ENCODE measurements around the gene PRR23E.

Gene PRR23E

DNA sequence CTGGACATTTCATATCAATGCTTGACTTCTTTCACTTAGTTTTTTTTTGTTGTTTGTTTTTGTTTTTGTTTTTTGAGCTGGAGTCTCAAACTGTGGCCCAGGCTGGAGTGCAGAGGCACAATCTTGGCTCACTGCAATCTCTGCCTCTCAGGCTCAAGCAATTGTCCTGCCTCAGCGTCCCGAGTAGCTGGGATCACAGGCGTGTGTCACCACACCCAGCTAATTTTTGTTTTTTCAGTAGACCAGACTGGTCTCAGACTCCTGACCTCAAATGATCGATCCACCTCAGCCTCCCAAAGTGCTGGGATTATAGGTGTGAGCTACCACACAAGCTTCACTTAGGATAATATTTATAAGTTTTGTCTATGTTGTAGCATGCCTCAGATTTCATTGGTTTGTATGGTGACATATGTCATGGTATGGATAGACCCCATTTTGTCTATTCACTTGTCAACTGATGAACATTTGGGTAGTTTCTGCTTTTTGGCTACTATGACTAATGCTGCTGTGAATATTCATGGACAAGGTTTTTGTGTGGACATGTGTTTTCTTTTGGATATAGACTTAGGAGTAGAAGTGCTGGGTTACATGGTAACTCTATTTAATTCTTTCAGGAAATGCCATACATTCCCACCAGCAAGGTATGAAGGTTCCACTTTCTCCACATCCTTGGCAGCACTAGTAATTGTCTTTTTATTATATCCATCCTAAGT lies 6.8 kb upstream of the PRR23E start:
- DNase-seq = no peak

DNA sequence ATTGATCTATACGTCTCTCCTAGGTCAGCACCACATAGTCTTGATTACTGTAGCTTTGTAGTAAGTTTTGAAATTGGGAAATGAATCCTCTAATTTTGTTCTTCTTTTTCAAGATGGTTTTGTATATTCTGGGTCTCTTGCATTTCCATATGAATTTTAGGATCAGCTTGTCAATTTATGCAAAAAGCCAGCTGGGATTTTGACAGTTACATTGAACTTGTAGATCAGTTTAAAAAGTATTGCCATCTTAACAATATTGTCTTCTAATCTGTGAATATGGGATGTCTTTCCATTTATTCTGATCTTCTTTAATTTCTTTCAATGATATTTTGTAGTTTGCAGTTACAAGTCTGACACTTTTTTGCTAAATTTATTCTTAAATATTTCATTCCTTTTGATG lies 5.6 kb upstream of the PRR23E start:
- no peak for DNase-seq

DNA sequence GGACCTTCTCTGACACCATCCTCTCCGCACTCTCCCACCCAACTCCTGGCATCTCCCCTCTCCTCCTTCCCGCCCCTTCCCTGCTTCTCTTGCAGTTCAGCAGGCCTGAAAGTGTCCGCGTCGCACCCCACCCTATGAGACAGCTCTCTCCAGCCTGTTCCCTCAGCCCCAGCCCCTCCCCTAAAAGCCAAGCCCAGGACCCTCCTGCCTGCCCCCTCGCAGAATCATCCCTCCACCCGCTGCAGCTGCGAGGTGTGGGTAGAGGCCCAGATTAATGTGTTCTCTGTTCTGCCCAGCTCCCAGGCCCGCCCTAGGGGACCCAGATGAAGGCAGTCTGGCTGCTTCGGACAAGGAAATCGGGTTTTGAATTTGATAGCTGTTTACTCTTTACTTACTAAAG lies 410 bp downstream of the PRR23E start:
- no peak for DNase-seq

DNA sequence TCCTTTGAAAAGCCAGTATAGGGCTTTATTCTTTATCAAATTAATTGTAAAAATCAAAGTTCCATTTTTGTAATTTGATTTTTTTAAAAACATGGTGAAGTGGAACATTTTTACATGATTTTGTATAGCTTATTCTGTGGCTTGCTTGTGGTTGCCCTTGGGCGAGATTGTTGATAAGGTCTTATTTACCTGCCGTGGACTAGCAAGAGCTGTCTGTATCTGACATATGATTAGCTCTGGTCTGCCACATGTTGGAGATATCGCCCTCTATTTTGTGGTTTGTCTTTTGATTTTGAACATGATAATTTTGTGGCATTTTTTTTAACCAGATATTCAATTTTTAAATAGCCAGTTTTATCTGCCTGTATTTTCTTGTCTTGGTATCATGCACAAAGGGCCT lies 844 bp downstream of the PRR23E start:
- no peak for DNase-seq

DNA sequence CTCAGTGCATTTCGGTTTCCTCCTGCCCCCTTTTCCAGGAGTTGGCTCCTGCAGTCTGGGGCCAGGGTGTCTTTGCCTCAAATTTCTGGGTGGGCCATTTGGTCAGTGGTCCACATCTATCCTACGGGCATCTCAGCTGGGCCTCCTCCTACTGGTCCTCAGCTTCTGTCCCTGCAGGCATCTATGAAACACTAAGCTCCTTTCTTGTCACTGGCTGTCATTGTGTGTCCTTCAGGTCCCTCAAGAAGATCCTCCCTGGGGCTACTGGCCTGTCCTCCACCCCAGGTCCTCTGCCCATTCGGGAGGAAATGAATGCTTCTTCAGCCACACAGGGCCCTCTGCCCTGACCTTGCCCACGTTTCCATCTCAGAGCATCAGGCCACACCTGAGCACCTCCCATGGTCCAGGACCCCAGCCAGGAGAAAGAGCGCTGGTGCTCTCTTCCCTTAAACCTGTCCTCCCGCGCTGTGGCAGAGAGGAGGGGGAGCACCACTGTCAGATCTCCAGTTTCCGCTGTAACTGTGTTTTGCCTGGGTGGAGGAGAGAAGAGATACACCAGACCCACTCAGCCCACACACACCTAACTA lies 1.8 kb downstream of the PRR23E start:
- DNase-seq = no peak

DNA sequence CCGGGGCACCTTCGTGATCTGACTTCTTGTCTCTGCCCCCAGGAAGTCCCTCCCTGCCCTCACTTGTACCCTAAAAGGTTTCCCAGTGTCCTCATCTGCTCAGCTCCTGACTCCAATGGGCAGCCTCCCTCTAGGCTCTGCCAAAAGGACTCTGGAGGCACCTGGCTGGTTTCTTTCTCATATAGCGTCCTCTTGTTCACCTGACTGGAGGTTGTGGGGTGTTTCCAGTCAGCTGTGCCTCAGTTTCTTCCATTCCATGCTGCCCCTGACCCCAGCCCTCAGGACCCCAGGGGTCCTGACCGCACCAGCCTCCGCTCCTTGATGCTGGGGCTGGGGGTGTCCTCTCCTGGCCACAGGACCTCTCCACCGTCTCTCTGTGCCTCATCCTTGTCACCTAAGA lies 2.5 kb downstream of the PRR23E start:
- DNase-seq = no peak

DNA sequence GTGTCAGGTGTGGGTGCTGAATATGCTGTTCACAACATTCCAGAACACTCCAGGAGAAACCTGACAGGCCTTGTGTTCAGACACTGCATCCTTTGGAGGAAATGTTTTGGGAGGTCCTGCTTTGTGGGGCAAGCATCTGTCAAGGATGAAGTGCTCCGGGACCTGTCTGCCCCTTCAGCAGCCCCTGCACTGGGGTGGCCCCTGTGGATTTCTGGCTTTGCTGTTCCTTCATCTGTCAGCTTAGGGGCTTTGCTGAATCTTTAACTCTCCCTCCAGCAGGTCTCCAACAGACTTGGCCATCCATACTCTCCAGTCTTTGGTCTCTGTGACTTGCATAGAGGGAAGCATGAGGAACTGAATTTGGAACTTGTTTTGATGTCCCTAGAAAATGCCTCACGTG lies 3.1 kb downstream of the PRR23E start:
- DNase-seq = no peak

DNA sequence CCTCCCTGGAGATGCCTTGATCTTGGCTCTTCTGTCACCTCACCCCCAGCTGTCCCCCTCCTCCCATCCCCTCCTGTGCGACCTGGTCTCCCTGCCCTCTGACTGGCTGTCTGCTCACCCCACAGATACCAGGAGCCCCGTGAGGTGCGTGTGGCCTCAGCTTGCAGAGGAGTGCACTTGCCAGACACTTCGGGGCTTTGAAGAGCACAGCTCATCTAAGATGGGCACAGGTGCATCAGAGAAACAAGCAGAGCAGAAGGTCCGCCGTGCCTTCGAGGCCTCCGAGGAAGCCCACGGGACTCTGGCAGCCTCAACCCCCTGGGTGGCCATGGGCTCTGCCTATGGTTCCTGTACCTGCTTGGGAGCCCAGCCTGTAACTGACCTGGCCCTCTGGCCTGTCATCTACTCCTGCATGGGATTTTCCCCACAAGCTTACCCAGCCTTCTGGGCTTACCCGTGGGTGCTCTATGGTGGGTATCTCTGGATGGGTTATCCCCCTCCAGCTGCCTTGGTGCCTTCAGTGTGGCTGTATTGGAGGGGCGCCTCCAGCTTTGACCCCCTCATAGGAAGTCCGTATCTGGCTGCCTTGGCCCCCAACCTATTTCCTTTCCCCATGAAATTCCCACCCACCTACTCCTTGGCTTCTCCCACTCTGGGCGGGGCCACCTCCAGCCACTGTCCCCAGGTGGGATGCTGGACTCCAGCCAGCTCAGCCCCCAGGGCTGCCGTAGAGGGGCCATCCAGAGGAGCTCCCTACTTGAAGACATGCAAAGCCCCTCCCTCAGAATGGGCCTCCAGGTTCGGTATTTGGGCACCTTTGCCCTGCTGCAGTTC lies 3.8 kb downstream of the PRR23E start:
- DNase-seq = no peak

DNA sequence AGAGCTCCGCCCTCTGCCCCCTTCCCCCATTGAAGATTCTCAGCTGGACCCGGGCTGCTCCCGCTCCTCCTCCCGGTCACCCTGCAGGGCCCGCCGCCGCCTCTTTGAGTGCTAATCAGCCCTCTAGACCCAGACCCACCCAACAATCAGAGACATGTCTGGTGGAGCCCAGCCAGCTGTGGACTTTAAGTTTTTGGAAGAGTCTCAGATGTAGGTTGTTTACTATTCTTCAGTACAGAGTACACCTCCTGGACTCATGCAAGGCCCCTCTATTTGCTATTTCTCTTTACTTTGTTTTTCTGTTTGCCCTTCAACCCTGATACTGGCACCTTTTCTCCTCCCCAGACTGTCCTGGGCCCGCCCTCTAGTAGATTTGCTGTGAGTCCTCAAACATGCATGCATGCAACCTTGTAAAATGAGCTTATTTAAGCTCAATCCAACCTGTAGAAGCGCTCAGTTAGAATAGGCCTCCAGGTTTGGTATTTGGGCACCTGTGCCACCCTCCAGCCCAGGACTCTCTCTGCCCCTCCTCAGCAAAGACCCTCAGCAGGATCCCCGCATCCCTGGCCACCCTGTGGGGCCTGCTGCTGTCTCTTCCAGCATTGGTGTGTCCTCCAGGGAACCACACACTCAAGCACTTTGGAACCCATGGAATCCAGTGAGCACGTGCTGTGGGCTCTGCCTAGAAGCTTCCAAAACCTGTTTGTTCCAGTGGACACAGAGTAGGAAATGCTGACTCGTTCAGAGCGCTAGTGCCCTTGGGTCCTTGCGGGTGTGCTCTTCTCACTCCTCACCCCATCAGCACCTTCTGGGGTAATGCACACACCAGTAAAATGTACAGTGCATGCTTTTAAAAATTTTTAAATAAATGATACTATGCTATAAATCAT lies 4.6 kb downstream of the PRR23E start:
- no peak for DNase-seq

DNA sequence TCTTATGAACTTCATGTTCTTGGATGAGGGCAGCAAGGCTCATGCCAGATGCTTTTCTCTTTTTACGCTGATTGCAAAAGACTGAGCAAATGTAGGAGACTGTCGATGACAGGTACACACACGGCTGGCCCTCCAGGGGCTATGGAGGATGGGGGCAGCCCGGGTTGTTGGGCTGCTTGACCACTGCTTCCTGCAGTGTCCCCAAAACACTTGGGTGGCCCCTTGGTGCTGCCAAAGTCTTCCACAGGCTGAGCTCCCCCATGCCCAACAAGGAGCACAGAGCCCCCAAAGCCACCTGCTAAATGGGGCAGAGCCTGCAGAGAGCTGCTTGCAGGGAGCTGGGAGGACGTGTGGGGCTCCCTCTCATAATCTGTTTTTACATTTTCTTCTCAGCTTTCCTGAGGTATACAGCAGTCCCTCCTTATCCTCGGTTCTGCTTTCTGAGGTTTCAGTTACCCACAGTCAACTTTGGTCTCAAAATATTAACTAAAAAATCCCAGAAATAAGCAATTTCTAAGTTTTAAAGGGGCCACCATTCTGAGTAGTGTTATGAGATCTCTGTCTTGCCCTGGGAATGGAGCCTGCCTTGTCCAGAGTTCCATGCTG lies 7.3 kb downstream of the PRR23E start:
- DNase-seq = no peak

DNA sequence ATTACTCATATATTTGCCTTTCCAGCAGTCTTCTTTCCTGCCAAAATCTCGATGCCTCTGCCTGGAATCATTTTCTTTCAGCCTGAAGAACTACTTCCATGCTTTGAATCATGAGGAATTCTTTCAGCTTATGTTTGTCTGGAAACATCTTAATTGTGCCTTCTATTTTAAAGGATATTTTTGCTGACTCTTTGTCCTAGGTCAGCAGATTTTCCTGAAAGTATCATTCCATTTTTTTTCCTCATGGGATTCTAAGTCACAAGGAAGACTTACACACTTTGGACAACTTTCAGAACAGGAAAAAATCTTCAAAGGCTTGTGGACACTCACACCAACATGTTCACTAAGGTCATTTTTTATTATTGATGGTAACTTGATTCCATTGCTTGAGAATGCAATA lies 10.1 kb downstream of the PRR23E start:
- no peak for DNase-seq

DNA sequence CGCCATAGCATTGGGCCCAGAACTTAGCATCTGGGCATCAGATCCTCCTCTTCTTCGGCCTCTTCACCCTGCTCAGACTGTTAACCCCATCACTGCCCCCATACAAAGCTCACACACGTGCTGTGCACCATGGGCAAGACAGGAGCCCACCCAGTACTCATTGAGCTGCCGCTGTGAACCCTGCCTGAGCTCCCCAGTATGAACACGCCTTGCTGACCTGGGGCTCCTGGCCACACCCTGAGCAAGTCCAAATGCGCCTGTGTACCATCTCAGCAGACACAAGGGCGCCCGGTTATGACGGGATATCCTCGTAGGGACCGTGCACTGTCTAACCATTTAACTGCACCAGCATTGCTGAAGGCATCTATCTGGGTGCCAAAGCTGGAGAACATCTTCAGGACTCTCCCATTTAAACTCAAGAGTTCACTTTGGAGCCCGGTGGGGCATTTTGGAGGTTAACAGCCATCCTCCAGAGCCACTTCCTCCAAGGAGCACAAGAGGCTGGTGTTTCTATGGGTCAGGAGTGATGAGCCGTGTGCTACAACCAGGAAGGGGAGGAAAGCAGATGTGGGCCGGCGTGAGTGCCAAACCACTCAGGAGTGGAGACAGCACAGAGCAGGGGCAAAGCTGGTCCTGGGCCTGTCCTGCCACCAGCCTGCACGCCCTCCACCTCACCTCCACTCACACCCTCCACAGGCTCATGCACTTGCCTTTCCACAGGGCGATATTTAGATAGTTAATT lies 12.1 kb downstream of the PRR23E start:
- no peak for DNase-seq

DNA sequence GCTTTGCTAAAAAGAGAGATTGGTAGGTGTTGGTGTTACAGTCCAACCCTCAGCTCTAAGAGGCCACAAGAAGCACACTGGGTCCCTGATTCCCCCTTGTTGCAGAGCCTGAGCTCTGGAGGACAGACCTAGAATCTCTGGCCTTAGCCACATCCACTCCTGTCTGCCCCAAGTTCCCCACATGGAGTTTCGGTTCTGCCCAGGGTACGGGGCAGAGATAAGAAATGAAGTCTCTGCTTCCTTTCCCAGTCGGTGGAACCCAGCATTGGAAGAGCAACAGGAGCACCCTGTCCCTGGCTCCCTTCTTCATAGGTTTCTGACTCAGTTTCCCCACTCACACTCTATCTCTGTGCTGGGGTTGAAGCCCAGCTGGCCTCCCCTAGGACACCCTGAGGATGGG lies 13.2 kb downstream of the PRR23E start:
- no peak for DNase-seq

DNA sequence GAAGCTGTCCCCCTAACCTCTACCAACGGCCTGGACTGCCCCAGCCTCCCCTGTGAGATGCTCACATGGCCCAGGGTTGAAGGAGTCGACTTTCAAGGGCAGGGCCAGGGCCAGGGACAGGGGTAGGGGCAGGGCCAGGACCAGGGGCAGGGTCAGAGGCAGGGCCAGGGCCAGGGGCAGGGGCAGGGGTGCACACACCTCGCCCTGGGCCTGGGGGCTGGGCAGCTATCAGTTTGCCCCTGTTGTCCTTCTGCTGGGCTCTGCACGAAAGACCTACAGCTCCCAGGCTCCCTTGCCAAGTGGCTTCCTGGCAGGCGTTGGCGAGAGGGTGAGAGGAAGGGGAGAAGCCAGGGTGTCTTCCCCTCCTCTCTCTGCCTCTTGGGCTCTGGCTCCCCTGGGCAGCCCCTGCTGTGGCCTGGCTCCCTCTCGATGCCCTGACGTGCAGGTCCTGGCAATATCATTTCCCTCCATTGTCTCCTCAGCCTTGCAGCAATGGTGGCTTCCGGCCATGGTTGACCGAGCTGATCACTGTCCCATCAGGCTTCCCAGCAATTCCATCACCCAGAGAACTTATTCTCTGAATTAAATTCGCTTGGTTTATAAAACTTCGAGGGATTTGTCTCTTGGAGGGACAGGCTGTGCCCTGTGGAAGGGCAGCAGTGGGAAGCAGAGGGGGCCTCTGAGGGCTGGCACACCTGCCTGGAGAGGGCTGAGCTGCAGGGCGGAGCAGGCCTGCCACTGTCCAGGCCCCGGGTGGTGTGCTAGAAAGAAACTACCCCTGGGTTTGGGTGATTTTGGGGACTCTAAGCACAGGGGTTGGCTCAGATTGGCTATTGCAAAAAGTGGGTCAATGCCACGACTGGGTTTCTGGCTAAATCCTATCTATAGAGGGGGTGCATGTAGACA lies 13.9 kb downstream of the PRR23E start:
- DNase-seq = no peak

DNA sequence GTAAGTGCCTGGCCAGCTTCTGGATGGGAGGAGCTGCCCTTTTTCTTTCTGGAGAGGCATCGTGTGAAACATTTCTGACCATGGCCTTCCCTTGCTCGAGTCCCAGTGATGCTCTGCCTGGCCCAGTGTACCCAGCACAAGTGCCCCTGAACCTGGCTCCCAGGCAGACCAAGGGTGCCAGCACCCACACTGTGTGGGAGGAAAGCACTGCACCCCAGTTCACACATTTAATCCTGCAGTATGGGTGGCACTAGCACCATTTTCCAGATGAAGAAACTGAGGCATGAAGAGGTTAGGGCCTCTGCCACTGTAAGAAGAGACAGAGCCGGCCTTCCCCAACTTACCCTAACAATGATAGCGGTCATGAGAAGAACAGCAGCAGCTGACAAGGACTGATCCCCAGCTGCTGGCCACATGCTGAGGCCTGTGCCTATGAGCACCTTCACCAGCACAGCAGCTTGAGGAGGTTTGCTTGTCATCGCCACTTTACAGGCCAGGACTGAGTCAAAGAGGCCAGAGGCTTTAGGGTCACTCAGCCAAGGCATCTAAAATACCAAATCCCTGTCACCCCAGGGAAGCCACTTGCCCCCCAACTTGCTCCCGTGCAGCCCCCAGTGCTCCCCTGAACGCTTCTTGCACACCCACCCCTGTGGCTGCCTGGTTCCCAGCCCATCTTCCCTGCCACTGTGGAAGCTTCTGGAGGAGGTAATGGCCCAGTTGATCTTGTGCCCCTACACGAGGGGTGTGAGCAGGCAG lies 15.0 kb downstream of the PRR23E start:
- no peak for DNase-seq

DNA sequence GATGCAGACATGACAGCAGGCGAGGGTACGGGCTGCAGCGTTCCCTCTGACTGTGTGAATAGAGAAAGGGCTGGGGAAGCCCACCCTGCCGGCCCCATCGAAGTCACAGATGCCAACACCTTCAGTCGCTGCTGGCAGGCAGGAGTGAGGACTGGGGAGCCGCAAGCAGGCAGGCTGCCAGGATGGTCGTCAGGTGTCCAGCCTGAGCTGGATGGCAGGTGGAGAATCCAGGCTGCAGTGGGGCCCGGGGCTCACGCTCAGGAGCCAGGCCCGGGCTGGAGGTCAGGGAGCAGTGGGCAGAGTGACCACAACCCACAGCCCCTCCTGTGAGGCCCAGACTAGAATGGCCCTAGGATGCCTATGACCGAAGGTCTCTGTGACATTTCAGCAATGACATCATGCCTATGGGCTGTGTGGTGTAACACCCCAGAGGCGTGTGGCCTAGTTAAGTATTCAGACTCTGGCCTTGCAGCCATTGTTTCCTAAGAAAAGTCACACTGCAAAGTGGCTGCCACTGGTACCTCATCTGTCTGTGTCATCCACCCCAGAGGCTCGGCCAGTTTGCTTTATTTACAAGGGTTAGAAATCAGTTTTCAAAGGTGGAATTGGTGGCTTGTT lies 15.7 kb downstream of the PRR23E start:
- no peak for DNase-seq

DNA sequence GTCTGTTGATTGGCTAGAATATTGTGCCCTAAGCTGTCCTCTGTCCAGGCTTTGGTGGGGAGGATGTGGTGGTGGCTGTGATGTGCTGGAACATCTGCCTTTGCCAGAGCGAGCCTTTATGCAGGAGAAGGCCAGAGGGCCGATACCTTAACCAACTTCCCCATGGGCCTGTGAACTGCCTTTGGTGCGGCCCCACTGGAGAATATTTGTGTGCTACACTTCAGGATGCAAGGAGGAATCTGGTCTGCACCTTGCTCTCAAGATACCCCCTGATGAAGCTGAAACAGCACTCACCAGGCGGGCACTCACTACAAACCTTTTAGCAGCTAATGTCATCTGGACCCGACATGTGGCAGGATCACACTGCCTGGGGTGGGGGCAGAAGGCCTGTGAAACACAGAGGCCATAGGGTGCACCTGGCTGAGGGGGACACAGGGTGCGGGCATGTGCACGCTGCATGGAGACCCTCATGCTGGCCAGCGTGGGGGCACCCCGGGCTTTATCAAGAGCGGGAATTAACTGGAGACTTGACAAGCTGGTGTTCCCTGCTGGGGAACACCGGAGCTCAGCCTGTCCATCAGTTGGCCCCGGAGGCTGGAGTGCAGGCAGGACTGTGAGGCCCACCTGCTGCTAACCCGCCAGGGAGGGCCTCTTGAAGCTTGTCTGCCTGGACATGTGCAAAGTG lies 16.4 kb downstream of the PRR23E start:
- no peak for DNase-seq

DNA sequence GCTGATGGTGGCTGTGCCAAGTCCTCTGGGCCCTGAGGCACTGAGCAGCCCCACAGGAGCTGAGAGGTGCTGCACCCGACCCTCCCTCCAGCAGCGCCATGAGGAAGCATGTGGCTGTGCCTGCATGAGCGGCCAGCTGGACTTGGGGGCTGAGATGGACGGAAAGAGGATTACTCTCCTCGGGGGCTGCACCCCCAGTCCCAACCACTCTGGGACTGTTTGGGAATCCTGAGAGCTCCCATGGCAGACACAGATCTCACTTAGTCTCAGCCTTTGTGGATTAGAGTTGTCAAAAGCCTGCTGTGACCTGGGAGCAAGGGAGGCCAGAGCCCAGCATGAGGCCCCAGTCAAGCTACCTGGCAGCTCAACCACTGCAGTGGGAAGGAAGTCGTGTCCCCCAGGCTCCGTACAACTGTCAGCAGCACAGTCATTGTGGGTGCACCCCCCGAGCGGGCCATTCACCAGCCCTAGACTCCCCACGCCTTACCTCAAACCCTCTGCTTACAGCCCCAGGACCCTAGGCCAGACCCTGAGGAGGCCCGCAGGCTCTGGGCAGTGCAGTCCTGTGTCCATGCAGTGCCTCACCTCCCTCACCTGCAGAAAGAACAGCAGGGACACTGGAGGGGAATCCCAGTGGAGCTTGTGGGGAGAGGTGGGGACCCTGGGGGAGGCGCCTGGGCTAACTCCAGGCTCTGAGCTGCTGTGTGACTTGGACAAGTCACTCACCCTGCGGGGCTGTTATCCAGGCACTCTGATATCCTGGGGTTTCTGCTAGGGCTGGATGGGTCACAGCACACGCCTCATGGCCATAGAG lies 17.1 kb downstream of the PRR23E start:
- no peak for DNase-seq

Measured in stimulated activated CD4-positive, alpha-beta T cell treated with anti-CD3 and anti-CD28 coated beads, Interleukin-1b, Interleukin-23, amount 100 ng/mL, for 48 hours (primary cell).